Measurements from ENCODE around the gene PLCG2.
"Not testable (repeated sequence)": the region's sequence is repeated elsewhere in the genome, so short reads cannot be mapped to it uniquely, and the experiment has no call there.

GRCh38 chr16:81741430-81741770 is 37.7 kb upstream of the PLCG2 start:
- TF ChIP-seq CTCF (IDR thresholded peaks at IDR 0.05; ENCODE audit: poor library complexity, severe bottlenecking); EZH2 (IDR thresholded peaks at IDR 0.05; ENCODE audit: borderline replicate concordance, insufficient read depth, low read length, poor library complexity, severe bottlenecking): not testable (repeated sequence)
